HG02642 (cell line): ENCODE data around the gene ZBTB45.
"Not testable (repeated sequence)": the region's sequence is repeated elsewhere in the genome, so short reads cannot be mapped to it uniquely, and the experiment has no call there.

Experiments
- ATAC-seq: cut with Tn5 transposase; IDR thresholded peaks from one replicate; pipeline ENCODE4 v1.9.1; 2021; ENCODE audit warnings: mild to moderate bottlenecking; ENCODE audit not compliant: unreplicated experiment, poor library complexity

Gene ZBTB45

GRCh38 chr19:58513213-58513693, 6.4 kb downstream of the ZBTB45 start:
- no peak for ATAC-seq

DNA sequence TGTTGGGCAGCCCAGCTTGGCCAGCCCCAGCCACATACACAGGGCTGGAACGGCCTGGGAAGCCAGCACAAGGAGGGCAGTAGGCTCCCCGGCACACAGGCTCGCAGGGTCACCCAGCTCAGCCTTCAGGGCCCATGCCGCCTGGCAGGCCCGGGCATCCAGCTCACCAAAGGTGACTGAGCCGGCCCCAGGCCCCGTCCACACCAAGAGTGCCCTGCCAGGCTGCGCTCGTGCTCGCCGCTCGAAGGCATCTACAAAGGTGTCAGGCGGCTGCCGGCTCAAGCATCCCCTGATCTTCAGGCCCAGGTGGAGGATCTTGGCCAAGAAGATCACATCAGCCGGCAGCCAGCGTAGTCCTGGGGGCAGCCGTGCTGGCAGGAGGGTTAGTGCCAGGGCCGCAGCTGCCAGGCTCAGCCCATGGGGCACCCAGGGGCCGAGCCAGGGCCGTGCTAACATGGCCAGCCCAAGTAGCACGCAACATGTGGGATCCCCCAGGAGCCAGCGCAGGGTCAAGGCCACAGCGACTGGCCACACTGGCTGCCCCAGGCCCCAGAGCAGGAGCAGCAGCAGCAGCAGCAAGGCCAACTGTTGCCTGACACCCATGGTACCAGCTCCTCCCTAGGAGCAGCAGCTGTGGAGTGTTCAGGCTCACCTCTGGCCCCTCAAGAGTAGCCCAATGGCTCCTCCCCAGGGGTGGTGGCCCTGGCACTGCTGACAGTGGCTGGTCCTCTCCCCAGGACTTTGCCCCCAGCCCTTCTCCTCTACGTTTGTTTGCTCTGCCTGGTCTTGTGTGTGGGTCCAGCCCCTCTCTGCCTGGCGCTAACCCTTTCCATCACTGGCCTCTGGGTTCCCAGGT, 8.0 kb downstream of the ZBTB45 start, which contains the start of gene SLC27A5:
Gene SLC27A5 (minus strand): TSS at position 640 of the 856 bp plus-strand sequence. CDS start 37 bp downstream, at position 603.
- no peak for ATAC-seq

GRCh38 chr19:58510084-58510862, 9.3 kb downstream of the ZBTB45 start:
- ATAC-seq, result no peak

GRCh38 chr19:58509731-58510083, 9.9 kb downstream of the ZBTB45 start:
- no peak for ATAC-seq

- not testable (repeated sequence) for ATAC-seq
Measured at GRCh38 chr19:58507602-58508223, 11.9 kb downstream of the ZBTB45 start.

DNA sequence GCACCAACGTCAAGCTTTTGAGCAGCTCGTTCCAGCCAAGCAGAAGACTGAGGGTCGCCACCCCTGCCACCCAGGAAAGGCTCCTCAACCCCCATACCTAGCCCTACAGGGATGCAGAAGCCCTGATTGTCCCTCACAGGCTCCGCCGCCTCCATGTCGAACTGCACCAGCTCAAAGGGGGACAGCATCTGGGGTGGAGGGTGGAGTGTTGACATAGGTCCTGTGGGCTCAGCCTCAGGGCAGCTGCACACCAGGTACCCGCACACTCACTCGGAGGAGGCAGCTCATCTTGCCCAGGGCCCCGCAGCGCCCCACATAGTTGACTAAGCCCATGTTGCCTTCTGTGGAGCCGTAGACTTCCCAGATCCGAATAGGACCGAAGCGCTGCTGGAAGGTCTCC, 19.4 kb downstream of the ZBTB45 start:
- no peak for ATAC-seq

GRCh38 chr19:58499021-58499927, 20.3 kb downstream of the ZBTB45 start:
- peak; percentile 91 for ATAC-seq

- ATAC-seq, result no peak
Measured at GRCh38 chr19:58498316-58499020, 21.1 kb downstream of the ZBTB45 start.

DNA sequence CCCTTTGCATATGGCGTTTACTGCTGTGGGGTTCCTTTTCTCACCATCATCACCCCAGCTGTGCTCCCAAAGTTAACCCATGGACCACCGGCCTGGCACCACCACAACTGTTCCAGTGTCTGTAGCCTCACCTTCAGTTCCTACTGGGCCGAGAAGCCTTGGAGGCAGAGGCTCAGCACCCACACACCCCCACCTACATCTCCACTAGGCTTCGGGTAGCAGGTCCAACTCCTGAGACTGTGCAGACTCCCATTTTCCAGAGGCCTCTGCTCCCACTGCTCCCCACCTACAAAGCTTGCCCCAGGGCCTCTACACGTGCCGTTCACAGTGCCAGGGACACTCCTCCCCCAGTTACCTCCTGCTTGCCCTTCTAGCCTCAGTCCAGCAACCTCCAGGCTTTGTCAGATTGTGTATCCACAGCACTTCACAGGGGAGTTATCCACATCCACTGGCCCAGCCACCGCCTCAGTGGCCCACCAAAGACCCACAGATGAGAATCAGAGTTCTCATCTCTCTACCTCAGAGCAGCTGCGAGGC, 21.9 kb downstream of the ZBTB45 start:
- ATAC-seq, result no peak

DNA sequence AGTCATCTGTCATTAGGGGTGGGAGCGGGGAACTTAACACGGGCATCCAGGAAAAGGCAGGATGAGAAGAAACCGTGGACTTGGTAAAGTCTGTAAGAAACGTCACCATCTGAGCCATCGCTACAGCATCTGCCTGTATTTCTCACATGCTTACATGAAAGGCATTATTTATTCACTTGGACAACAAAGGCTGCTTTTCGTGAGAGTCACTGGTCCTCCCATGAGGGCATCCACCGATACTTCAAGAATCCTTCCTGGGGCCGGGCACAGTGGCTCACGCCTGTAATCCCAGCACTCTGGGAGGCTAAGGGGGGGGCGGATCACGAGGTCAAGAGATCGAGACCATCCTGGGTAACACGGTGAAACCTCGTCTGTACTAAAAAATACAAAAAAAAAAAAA, 27.3 kb downstream of the ZBTB45 start:
- ATAC-seq, result no peak

DNA sequence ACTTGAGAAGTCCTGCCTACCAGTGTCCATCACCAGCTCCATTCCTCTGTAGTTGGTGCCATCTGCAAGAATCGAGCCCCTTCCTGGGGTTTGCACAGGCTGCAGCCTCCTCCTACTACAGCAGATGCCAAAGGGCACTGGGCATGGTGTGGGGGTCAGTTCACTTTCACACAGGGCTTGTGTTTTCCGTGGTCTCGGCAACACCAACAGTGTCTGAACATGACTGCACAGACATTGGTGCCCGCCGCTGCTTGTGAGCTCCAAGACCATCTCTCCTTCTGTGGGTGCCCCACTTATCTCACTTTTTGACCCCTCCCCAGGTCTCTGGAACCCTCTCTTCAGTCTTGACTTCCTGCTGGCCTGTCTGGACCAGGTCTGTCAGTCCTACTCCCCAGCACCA, 28.2 kb downstream of the ZBTB45 start:
- ATAC-seq, result no peak

GRCh38 chr19:58484349-58484748, 35.3 kb downstream of the ZBTB45 start:
- ATAC-seq, result not testable (repeated sequence)

DNA sequence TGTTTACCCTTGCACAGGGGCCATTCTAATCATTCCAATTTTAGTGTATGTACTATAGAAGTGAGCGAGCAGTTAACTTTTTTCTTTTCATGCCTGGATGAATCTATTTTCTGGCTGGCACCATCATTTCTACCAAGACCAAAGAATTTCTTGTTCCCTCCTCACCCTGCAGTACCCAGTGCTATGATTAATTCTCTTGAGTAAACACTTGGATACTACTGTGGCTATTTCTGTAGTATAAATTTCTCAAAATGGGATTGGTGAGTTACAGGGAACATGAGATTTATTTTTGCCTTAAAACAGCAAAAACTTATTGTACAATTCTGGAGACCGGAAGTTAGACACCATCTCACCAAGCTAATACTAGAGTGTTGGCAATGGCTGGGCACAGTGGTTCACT, 35.8 kb downstream of the ZBTB45 start:
- no peak for ATAC-seq

DNA sequence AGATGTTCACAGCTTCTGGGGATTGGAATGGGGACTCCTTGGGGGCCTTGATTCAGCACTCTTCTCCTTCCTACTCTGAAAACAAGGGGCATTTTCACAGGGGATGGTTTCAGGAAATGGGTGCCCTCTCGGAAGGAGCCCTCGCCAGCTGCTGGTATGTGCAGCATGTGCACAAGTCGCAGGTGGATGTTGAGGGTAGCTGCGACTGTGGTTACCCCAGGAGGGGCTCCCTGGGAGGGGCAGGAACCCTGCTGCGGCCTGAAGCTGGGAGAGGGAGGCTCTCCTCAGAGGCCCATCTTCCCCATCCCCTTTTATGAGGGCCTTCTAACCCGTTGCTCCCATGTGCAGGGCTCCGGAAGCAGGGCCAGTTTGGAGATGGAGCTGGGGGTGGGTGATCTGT, 37.2 kb downstream of the ZBTB45 start:
- no peak for ATAC-seq

DNA sequence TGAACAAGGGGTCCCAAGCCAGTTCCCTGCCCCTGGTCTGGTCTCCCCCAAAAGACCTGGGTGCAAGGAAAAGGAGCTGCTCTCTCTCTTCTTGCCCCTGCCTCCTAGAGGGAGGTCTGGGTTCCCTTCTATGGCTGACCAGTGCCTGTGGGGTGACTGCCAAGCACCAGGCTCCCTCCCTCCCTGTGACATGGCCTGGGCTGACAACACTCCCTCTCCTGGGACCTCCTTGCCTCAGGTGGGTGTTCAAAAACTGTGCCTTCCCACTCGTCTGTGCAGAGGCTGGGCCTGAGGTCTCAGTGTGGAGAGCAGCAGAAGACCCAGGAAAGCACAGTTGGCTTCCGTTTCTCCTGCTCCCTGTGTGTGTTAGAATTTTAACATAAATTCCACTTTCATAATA, 38.8 kb downstream of the ZBTB45 start:
- ATAC-seq, result no peak

- no peak for ATAC-seq
Measured at GRCh38 chr19:58480481-58480830, 39.2 kb downstream of the ZBTB45 start.

DNA sequence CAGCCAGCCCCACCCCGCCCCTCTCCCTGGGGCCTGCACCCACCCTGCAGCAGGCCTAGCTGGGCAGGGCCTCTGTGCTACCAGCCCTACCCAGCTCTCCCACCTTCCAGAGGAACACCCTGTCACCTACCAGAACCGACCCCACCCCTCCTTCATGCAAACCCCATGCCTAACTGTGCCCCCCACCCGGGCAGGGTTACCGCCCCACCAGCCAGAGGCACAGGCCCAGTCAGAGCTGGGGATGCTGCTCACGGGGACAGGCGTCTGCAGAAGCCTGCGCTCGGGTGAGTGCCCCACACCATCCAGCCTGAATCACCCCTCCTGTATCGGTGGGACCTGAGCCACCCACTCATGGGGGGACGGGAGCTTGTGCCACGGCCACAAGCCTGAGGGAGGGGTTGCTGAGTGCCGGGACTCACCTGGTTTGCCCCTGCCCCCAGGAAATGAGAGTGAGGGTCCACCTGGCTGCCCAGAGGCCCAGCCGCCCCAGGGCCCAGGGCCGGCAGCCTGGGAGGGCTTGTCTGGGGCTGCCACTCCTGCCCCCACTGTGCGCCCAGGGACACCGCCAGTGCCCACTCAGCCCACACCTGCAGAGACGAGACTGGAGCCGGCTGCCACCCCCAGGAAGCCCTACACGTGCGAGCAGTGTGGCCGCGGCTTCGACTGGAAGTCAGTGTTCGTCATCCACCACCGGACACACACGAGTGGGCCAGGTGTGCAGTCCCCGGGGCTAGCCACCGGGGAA, 39.7 kb downstream of the ZBTB45 start:
- ATAC-seq, result no peak

- ATAC-seq, result no peak
Measured at GRCh38 chr19:58479303-58479702, 40.3 kb downstream of the ZBTB45 start.
